Retinal pigment epithelial cell (primary cell): ENCODE results near the gene MTCL1.

Experiments
- DNase-seq: peaks from one replicate; pipeline ENCODE4 v3.0.0-alpha.2; 2010; ENCODE audit warnings: low read depth
- H3K4me3 ChIP-seq: 2 replicates; pipeline ENCODE4 v1.5.1; 2011; ENCODE audit warnings: mild to moderate bottlenecking, low read length, control low read depth, moderate library complexity
- TF ChIP-seq, protein P1 (sequence below): conservative IDR thresholded peaks from 2 replicates; pipeline ENCODE4 v1.5.1; 2011; ENCODE audit warnings: low read depth, low read length, control low read depth, inconsistent platforms

The MTCL1 gene

GRCh38 chr18:8709248-8710059, 4.1 kb downstream of the MTCL1 start:
- no peak for DNase-seq
- H3K4me3 ChIP-seq, result no peak overlapping the region
- TF ChIP-seq, protein P1, sequence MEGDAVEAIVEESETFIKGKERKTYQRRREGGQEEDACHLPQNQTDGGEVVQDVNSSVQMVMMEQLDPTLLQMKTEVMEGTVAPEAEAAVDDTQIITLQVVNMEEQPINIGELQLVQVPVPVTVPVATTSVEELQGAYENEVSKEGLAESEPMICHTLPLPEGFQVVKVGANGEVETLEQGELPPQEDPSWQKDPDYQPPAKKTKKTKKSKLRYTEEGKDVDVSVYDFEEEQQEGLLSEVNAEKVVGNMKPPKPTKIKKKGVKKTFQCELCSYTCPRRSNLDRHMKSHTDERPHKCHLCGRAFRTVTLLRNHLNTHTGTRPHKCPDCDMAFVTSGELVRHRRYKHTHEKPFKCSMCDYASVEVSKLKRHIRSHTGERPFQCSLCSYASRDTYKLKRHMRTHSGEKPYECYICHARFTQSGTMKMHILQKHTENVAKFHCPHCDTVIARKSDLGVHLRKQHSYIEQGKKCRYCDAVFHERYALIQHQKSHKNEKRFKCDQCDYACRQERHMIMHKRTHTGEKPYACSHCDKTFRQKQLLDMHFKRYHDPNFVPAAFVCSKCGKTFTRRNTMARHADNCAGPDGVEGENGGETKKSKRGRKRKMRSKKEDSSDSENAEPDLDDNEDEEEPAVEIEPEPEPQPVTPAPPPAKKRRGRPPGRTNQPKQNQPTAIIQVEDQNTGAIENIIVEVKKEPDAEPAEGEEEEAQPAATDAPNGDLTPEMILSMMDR, result no peak

DNA sequence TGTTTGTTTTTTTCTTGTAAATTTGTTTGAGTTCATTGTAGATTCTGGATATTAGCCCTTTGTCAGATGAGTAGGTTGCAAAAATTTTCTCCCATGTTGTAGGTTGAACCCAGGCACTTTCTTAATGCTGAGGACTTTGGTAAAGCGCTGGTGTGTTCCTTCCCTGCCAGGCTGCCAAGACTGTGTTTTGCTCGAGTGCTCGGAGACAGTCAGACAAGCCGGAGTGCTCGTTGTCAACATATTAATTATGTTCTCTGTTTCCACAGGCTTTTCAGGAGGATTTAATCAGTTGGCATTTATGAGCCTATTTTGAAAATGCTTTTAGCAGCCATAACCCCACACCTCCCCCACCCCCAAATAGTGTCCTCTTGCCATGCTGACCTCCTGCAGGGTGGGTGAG, 6.4 kb downstream of the MTCL1 start:
- no peak overlapping the region for H3K4me3 ChIP-seq
- TF ChIP-seq, protein P1, result no peak

DNA sequence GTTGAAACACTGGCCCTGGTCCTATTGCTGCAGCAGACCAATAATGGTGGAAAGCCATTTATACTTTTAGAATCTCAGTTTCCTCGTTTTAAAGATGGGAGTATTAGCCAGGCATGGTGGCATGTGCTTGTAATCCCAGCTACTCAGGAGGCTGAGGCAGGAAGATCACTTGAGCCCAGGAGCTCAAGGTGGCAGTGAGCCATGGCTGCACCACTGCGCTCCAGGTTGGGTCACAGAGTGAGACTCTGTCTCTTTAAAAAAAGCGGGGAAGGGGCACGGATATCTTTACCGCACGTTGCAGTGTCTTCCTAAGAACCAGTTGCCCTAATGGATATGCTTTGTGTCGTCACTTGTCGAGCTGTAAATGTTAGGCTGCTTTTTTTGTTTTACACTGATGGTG, 8.3 kb downstream of the MTCL1 start:
- no peak overlapping the region for H3K4me3 ChIP-seq
- no peak for DNase-seq
- TF ChIP-seq, protein P1, result no peak

More for the DNA sequence above, 6.4 kb downstream of the MTCL1 start:
- no peak for DNase-seq

DNA sequence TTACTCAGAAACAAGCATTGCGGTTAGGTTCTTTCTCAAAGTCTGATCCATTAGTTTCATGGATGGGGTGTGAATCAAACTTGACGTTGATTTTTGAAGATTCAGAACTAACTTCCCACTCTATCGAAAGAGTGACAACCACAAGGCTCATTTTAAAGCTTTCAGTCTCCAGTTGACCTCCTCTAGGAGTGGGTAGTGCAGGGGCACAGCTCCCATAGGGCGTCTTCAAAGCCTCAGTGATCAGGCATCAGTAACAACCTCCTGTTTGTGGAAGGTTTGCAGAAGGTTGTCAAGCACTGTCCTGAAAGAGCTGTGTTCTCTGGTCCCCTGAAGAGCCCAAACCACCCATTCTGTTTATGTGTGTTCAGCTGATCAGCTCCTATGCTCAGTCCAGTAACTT, 10.2 kb downstream of the MTCL1 start:
- no peak for DNase-seq
- TF ChIP-seq, protein P1, result no peak
- no peak overlapping the region for H3K4me3 ChIP-seq

GRCh38 chr18:8717011-8717770, 11.8 kb downstream of the MTCL1 start:
- no peak overlapping the region for H3K4me3 ChIP-seq

GRCh38 chr18:8718401-8718913, 13.1 kb downstream of the MTCL1 start:
- no peak for DNase-seq
- TF ChIP-seq, protein P1, result no peak
- no peak overlapping the region for H3K4me3 ChIP-seq

More at GRCh38 chr18:8717011-8717770, 11.8 kb downstream of the MTCL1 start:
- TF ChIP-seq, protein P1, result no peak
- DNase-seq, result no peak
